BLaER1 treated with 17β-estradiol and CSF1 and Interleukin-3, amounts not matched to agents 10 nM and 100 nM (cell line): ENCODE results near the gene EFTUD2.

ENCODE experiments used
- H3K27ac ChIP-seq, 11 experiments: shearing (Covaris generic); formaldehyde crosslinking; 2 replicates each; pipeline ENCODE4 v1.8.1; 2022
- H3K27me3 ChIP-seq, 11 experiments: shearing (Covaris generic); formaldehyde crosslinking; 2 replicates each; pipeline ENCODE4 v1.8.1; 2022
- H3K36me3 ChIP-seq, 11 experiments: shearing (Covaris generic); formaldehyde crosslinking; 2 replicates each; pipeline ENCODE4 v1.8.1; 2022
- H3K4me1 ChIP-seq, 10 experiments: shearing (Covaris generic); formaldehyde crosslinking; 2 replicates each; pipeline ENCODE4 v1.8.1; 2022
- H3K4me2 ChIP-seq, 11 experiments: shearing (Covaris generic); formaldehyde crosslinking; 2 replicates each; pipeline ENCODE4 v1.8.1; 2022
- H3K4me3 ChIP-seq, 10 experiments: shearing (Covaris generic); formaldehyde crosslinking; 2 replicates each; pipeline ENCODE4 v1.8.1; 2022
- H3K9ac ChIP-seq, 11 experiments: shearing (Covaris generic); formaldehyde crosslinking; 2 replicates each; pipeline ENCODE4 v1.8.1; 2022
- H3K9me3 ChIP-seq, 11 experiments: shearing (Covaris generic); formaldehyde crosslinking; replicated peaks in 1 of 11; 2 replicates each; pipeline ENCODE4 v1.8.1; 2022
- H4K20me1 ChIP-seq, 11 experiments: shearing (Covaris generic); formaldehyde crosslinking; 2 replicates each; pipeline ENCODE4 v1.8.1; 2022
- Cebpa-rat ChIP-seq, 11 experiments: shearing (Covaris generic); IDR thresholded peaks; 2 replicates each; pipeline ENCODE4 v1.8.1; 2022

The EFTUD2 gene

DNA sequence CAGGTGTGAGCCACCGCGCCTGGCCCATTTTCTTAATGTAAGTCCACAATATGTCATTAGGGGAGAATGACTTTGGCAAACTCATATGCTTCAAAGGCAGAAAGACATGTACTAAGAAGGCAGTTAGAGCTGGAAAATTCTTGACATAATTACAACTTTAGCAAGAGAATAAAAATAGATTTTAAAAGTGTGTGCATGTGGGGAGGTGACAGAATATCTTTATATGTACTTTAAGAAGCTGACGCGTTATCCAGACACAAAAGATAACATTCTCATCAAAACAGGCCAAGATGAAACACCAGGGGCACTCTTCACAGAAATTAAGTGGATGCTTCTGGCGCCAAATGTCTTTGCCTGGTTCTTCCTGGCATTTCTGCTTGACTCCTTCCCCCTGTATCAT is 97.4 kb downstream of the EFTUD2 start:
- TF ChIP-seq Cebpa-rat (IDR thresholded peaks at IDR 0.05) = no peak
- H3K4me3 ChIP-seq = no peak overlapping the region
- peaks cover 21 to 91% (median 74%) of the 10 kb centered on the region in 11 experiments for H3K36me3 ChIP-seq
- H3K9ac ChIP-seq = no peak overlapping the region
- no peaks in the 10 kb centered on the region for H3K27me3 ChIP-seq
- H4K20me1 ChIP-seq = peaks cover 0 to 12% (median 0%) of the 10 kb centered on the region in 11 experiments; a peak in 3 of 22 replicates
- no peak overlapping the region for H3K4me2 ChIP-seq
- no peaks in the 10 kb centered on the region for H3K9me3 ChIP-seq
- peaks cover 0 to 18% (median 7%) of the 10 kb centered on the region in 10 experiments; a peak in 9 of 20 replicates for H3K4me1 ChIP-seq
- H3K27ac ChIP-seq = no peak overlapping the region
